Mammary epithelial cell (primary cell): Measurements from ENCODE around the gene QPCT.
"Not testable (repeated sequence)": the region's sequence is repeated elsewhere in the genome, so short reads cannot be mapped to it uniquely, and the experiment has no call there.

Source experiments
- CTCF ChIP-seq, 2 donors: IDR thresholded peaks in 1 of 2; conservative IDR thresholded peaks in 1 of 2; 2 replicates each; pipeline ENCODE4 v1.5.1; 2011 to 2012; ENCODE audit warnings: inconsistent platforms in 2 of 2, low read length in 2 of 2, mild to moderate bottlenecking in 2 of 2, control low read depth in 1 of 2, low read depth in 1 of 2; ENCODE audit not compliant: insufficient read depth in 1 of 2; ENCODE audit errors: extremely low read depth in 1 of 2
- EZH2 ChIP-seq: IDR thresholded peaks from 2 replicates; pipeline ENCODE4 v1.6.1; 2012; ENCODE audit warnings: low read length, inconsistent platforms, borderline replicate concordance

- not testable (repeated sequence) for TF ChIP-seq CTCF (conservative IDR thresholded peaks at IDR 0.05 in 1 of 2, IDR thresholded peaks at IDR 0.05 in 1 of 2; ENCODE audit: extremely low read depth in 1 of 2, insufficient read depth in 1 of 2, low read depth in 1 of 2, low read length in 2 of 2); EZH2
Measured at GRCh38 chr2:37413911-37414469, 69.6 kb downstream of the QPCT start.
